ENCODE data around the gene MED17.
"Not testable (repeated sequence)": the region's sequence is repeated elsewhere in the genome, so short reads cannot be mapped to it uniquely, and the experiment has no call there.

MED17 gene

DNA sequence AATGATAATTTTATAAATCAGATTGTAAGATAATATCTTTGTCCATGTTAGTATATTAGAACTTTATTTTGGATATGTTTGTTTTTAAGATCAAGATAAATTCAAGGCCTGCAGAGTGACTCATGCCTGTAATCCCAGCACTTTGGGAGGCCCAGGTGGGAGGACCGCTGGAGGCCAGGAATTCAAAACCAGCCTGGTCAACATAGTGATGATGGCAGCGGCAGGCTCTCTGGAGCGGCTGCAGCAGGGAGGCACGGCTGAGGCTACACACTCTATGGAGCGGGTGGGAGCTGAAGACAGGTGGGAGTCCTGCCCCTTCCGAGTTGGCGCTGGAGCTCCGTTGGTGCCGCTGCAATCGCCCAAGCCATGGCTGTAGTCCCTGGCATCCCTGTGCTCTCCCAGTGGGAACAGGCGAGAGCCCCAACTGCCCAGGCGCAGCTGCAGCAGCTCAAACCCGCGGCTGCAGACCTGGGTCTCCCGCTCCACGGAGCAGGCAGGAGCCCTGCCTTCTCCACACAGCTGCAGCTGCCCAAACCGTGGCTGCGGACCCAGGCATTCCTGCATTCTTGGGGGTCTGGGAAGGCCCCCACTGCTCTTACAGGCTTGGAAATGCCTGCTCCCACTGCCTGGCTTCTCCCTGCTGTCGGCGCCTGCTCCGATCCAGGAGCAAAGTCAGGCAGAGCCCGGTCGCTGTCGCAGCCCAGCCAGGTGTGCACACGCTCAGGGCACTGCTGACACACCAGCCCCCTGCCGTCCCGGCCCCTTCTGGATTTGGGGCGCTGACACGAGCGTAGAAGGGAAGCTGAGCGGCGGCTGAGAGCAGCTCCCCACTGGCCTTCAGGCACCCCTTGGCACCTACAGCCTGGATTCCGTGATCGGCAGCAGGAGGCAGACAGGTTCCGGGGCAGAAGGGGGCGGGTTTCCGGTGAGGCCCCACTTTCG is 25.9 kb upstream of the MED17 start:
- DNase-seq (ENCODE audit: low spot score) = no peak

DNA sequence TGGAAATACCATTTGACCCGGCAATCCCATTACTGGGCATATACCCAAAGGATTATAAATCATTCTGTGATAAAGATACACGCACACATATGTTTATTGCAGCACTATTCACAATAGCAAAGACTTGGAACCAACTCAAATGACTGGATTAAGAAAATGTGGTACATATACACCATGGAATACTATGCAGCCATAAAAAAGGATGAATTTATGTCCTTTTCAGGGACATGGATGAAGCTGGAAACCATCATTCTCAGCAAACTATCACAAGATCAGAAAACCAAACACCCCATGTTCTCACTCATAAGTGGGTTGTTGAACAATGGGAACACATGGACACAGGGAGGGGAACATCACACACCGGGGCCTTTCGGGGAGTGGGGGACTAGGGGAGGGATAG is 25.0 kb upstream of the MED17 start:
- DNase-seq (ENCODE audit: low spot score) = not testable (repeated sequence)

DNA sequence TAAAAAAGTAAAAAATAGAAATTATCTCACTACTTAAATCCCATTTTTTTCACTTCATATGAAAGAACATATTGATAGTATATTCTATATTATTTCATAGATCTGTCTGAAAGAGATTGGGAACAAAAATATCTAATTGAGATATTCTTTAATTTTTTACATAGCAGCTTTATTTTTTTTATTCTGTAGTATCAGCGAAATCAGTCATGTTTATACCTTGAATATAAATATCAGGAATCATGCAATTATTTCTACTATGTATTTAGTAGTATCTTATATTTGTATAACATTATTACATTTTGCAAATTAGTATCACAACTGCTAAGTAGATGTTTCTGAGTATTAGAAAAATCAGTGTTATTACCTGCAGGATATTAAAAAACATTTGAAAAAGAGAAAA is 22.2 kb upstream of the MED17 start:
- no peak for DNase-seq (ENCODE audit: low spot score)

DNA sequence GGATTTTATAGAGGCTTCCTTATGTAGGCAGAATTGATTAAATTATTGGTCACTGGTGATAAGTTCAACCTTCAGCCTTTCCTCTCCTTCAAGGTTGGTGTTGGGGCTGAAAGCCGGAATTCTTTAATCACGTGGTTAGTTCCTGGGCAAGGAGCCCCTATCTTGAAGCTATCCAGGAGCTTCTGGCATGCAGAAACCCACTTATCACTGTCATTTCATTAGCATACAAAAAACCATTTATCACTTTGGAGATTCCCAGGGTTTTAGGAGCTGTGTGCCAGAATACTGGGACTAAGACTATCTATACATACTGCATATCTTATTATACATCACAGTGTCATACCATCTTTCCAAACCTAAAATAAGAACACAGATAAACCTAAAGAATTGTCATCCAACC is 18.5 kb upstream of the MED17 start:
- DNase-seq (ENCODE audit: low spot score) = no peak

DNA sequence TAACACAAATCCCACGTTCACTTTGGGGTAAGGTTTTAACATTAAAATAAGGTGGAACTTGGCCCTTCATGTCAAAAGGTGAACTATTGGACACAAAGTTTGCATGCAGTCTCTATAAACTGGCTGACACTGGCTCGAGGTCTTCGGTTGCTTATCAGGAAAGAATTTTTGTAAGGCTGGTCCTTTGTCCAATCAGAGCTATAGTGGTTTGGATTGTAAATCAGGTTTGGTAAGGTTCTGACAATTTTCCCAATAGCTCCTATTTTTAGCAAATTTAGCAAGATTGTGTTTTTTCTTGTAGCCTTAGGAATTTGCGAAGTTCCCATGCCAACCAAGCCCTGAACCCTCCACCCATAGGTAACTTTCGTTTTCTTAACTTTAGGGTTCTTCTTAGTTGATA is 17.6 kb upstream of the MED17 start:
- DNase-seq (ENCODE audit: low spot score) = no peak

DNA sequence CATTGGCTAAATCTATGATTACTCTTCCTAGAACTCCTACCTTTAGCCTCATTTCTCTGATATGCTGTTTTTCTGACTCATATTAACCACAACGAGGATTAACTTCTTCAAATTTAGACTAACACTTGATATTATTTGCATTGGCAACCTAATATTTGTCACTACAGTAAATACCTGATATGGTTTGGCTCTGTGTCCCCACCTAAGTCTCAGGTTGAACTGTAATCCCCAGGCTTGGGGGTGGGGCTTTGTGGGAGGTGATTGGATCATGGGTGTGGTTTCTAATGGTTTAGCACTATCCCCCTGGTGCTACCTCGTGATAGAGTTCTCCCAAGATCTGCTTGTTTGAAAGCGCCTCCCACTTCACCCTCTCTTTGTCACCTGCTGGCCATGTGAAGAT is 17.1 kb upstream of the MED17 start:
- DNase-seq (ENCODE audit: low spot score) = no peak

DNA sequence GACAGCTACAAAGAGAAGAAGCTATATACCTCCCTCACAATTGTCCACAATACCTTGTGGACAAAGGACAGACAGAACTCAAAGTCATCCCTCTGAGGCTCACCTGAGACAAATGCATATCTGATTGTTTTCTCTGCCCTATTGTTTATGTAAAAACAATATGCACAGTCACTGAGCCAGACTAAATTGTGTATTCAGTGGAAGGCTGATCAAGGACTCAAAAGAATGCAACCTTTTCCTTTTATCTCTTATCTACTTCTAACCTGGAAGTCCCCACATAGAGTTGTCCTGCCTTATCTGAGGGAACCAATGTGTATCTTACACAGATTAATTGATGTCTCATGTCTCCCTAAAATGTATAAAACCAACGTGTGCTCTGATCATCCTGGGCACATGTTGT is 13.9 kb upstream of the MED17 start:
- no peak for DNase-seq (ENCODE audit: low spot score)

DNA sequence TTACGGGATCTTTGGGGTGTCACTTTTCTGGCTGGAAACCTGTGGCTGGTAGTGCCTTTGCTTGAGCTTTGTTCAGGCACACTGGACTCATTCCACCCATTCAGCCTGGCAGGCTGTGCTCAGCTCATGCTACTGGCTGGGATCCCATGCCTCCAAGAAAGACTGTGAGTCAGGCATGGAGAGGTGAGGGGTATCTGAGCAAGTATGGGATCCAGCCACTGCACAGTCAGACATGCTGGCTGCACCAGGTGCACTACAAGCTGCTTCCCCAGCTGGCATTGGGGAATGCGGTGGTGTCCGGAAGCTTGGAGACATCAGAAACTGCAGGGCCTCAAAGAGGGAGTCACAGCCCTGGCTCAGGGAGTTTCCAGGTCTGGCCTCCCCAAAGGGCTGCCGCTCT is 12.0 kb upstream of the MED17 start:
- no peak for DNase-seq (ENCODE audit: low spot score)

DNA sequence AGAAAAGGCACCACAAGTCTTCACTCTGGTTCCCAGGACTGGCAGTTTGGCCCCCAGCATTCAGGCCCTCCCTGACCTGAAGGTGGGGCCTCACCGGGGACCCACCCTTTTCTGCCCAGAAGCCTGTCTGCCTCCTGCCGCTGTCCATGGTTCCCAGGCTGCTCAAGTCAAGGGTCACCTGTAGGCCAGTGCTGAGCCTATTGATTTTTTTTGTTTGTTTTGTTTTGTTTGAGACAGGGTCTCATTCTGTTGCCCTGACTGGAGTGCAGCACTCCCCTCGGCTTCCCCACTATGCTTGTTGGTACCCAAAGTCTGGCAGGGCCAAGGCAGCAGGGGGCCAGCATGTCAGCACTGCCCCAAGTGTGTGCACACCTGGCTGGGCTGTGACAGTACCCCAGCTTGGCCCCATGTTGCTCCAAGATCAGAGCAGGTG is 11.0 kb upstream of the MED17 start:
- DNase-seq (ENCODE audit: low spot score) = no peak

DNA sequence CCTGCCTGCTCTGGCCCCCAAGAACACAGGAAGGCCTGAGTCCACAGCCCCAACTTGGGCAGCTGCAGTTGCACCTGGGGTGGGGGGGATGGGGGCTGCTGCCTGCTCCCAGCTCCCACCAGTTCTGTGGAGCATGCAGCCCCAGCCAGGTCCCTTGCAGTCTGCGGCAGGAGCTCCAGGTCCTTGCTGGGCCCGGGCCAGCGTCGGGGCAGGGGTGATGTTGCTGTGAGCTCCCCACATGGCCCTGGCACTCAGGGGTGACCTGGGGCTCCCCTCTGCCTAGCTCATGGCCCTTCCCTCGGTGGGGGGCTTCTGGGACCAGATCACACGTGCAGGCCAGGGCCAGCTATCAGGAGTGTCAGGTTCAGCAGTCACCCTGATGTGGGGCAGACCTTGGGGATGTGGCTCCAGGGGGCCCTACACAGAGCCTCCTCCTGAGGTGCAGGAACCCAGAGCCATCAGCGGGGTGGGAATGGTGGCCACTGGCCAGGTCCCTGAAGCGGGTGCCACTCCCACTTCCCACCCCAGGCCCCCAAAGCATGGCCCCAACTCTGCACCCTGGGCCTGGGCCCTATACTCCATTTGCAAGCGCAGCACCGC is 10.4 kb upstream of the MED17 start:
- no peak for DNase-seq (ENCODE audit: low spot score)

DNA sequence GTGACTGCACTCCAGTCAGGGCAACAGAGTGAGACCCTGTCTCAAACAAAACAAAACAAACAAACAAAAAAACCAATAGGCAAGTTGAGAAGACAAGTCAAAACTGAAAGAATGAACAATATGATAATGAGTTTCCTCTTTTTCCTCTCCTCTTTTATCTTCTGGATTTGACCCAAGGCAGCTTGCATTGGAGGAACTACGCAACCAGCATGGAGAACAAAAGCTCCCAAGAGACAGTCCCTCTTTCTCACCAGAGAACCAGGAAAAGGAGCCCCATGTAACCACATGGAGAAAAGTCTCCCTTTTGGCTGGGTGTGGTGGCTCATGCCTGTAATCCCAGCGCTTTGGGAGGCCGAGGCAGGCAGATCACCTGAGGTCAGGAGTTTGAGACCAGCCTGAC is 9.5 kb upstream of the MED17 start:
- not testable (repeated sequence) for DNase-seq (ENCODE audit: low spot score)

DNA sequence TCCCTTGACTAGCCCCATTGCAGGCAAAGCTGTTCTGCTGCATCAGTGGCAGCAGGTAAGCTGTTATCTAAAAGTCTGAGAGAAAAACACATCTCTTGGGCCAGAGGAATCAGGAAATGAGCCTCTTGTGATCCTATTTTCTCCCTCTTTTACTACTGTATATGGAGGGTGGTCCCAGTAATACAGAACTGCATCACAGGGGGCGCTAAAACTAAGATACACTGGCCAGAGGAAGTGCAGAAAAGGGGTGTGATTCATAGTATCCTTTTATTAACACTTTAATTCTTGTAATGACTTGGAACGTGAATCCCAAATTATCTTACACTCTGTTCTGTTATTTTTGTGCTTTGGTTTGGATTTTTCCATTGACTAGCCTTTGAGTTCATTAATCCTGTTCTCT is 8.8 kb upstream of the MED17 start:
- no peak for DNase-seq (ENCODE audit: low spot score)

DNA sequence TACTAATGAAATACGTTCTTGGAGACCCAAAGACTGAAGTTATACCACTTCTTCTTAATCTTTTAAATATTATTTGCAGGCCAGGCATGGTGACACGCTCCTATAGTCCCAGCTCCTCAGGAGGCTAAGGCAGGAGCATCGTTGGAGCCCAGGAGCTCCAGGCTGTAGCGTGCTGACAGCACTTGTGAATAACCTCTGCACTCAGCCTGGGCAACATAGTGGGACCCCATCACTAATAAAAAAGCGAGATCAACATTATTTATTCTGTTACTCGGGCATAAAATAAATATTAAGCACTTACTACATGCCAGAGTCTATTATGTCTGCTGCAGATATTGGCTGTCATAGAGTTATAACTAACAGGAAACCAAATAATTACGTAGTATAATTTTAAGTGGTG is 720 bp upstream of the MED17 start:
- no peak for DNase-seq (ENCODE audit: low spot score)

DNA sequence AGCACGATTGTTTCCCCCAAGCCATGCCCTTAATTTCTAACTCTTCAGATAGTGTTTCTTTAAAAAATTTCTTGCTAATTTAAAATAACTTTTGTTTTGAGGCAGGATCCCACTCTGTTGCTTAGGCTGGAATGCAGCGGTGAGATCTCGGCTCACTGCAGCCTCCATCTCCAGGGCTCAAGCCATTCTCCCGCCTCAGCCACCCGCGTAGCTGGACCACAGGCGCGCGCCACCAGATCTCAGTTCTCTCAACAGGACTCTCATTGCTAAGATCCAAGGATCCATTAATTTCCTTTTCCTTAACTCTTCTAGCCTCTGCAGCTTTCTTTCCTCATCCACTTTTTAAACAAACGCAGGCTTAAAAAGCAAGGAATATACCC is 327 bp upstream of the MED17 start:
- DNase-seq (ENCODE audit: low spot score) = no peak

DNA sequence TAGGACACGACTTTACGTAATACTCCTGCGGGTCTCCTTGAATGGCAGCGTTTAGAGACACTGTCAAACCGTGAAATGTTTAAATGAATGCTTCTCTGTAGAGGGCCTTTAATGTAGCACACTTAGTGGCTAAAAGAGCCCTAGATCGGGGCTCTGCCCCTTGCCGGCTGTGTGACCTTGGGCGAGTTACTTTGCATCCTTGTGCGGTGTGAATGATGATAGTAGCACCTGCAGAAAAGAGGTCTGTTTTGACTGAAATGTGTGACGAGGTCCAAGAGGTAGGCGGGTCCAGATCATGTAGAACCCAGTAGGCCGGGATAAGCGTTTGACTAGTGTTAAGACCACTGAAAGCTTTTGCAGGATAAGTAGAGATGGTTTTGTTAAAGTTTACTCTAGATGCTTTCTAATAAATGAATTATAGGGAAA is 866 bp downstream of the MED17 start:
- DNase-seq (ENCODE audit: low spot score) = no peak

DNA sequence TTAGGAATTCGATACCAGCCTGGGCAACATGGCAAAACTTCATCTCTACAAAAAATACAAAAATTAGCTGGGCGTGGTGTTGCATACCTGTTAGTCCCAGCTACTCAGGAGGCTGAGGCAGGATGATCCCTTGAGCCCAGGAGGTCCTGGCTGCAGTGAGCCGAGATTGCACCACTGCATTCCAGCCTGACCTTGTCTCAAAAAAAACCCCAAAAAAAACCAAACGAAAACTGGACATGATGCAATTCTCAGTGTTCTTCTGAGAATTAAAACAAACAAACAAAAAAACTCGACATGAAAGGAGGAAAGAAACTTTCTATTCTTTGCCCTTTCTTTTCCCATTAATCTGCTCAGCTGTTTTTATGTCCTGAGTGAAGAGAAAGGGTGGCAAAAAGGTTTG is 7.4 kb downstream of the MED17 start:
- DNase-seq (ENCODE audit: low spot score) = no peak

DNA sequence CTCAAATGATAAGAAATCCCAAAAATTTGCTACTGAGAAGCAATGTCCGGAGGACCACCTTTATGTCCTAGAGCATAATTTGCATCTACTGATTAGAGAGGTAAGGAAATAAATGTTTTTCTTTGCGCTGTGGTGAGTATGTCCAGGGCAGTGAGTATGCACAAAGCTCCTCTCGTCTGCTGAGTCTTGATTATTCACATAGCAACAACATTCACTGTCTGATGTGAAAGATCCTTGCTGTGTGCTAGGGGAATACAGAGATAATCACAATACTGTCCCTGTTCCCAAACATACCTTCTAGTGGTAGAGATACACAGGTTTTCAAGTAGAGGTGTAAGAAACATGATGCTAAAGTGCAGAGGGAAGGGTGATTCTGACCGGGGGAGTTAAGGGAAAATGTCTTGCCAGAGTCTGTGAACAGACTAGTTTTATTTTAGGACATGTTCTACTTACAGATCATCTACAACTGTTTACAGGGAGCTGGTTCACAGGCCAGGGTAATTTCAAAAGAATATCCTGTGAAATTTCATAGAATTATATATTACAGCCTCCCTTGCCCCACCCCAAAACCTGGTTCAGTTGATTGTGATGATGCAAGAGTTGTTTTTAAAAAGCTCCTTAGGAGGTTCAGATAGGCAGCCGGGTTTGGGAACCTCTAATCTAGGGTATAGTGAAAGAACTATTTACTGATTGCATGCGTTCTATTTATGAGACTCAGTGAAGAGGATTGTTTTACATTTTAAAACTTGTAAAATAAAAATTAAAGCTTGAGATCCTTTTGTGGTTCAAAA is 12.6 kb downstream of the MED17 start:
- DNase-seq (ENCODE audit: low spot score) = no peak

DNA sequence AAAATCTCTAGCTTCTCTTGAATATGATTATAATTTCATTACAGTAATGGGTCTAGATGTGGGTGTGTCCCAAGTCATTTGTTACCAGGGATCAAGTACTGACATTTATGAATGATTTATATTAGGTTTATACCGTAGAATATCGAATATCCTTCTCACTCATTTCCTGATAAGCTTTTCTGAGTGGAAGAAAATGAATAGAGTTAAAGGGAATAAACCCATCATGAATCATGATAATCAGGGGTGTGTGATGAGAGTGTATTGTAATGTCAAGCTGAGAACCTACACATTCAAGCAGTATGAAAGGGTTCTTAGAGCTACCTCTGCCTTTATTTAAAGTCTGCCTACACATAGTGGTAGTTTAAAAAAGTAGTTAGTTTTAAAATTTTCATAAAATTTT is 17.3 kb downstream of the MED17 start:
- DNase-seq (ENCODE audit: low spot score) = no peak

DNA sequence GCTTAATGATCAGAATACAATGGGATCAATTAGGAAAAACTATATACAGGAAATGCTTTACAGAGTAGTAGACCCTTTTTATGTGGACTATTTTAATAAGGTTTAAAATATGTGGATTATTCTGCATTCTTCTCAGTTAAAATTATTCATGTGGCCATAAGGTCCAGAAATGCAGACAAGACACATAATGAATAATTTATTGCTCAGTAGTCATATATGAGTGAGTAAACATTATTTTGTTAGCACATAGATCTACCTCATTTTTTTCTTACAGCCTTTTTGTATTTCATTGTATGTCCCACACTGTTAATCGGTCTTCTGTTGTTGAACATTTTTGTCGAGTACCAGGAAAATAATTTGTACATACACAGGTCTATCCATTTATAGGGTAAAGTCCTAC is 20.8 kb downstream of the MED17 start:
- no peak for DNase-seq (ENCODE audit: low spot score)

DNA sequence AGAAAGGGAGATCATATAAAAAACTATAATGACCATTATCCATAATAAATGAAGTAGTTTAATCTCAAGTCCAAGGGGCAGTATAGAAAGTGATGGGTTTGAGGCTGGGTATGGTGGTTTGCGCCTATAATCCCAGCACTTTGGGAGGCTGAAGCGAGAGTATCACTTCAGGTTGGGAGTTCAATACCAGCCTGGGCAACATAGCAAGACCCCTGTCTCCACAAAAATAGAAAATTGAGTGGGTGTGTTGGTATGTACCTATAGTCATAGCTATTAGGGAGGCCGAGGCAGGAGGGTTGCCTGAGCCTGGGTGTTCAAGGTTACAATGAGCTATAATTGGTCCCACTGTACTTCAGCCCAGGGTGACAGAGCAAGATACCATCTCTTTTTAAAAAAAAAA is 23.9 kb downstream of the MED17 start:
- DNase-seq (ENCODE audit: low spot score) = no peak

DNA sequence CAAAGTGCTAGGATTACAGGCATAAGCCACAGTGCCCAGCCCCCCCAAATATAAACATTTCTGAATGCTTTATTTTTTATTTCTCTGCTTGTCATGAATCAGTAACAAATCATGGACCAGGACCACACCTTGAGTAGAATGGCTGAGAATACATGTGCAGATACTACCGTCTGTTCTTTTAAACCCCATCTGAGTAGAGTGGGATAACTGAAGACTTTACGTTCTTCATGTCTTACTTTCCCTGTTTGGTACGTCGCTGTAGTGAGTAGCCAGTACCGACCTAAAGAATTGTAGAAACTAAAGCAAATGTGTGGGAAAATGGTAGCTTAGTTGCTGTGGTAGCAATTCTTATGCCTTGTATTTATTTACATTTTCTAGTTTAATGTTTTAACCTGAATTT is 29.9 kb downstream of the MED17 start:
- DNase-seq (ENCODE audit: low spot score) = no peak

DNA sequence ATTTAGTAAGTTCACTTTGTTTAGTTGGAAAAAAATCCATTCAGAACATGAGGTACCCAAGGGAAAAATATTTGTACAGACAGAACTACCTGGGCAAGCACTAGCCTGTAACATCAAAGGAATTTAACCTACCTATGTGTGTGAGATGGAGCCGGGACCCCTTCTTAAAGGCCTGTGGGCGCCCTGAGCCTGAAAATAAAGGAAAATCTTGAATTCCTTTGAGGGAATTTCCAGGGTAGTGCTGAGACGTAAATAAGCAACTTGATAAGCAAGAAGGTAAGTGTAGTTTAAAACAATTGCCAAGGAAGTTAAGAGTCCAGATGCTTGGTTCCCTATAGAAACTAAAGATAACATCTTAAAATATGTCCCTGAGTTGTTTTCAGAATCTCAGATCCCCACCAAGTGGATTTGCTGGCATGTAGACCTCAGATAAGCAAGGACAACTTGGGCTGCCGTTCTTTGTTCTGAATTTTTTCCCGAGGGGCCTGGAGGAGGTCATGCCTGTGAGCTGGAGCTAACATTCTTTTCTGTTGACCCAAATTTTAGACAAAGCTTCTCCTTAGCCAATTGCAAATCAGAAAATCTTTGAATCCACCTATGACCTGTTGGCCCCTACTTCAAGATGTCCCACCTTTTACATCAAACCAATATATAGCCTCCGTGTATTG is 31.0 kb downstream of the MED17 start:
- DNase-seq (ENCODE audit: low spot score) = no peak

Measured in ecto neural progenitor cell (in vitro differentiated cells).